ENCODE measurements around the gene ADAMTS2.

DNA sequence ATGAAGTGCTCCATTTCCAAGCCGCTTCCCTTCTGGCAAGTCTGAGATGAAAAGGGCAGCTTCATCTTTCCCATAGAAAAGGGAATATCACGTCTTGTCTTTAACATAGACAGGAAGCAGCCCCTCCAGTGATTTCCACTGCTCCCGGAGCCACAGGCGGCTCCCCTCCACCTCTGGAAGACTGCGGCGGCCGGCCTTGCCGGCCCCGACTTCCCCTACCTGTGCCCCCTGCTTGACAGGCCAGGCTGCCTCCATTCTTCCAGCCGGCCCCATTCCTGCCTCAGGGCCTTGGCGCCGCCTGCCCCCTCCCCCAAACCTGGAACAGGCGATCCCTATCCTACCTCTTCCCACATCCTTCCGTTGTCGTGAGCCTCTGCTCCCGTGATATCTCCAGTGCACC lies 143.3 kb downstream of the ADAMTS2 start:
- TF ChIP-seq, protein P1, sequence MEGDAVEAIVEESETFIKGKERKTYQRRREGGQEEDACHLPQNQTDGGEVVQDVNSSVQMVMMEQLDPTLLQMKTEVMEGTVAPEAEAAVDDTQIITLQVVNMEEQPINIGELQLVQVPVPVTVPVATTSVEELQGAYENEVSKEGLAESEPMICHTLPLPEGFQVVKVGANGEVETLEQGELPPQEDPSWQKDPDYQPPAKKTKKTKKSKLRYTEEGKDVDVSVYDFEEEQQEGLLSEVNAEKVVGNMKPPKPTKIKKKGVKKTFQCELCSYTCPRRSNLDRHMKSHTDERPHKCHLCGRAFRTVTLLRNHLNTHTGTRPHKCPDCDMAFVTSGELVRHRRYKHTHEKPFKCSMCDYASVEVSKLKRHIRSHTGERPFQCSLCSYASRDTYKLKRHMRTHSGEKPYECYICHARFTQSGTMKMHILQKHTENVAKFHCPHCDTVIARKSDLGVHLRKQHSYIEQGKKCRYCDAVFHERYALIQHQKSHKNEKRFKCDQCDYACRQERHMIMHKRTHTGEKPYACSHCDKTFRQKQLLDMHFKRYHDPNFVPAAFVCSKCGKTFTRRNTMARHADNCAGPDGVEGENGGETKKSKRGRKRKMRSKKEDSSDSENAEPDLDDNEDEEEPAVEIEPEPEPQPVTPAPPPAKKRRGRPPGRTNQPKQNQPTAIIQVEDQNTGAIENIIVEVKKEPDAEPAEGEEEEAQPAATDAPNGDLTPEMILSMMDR (IDR thresholded peaks at IDR 0.05 in 8 of 11, conservative IDR thresholded peaks at IDR 0.05 in 3 of 11) = no peak
- TF ChIP-seq POLR2A (IDR thresholded peaks at IDR 0.05) (no peak), POLR2AphosphoS5 (IDR thresholded peaks at IDR 0.05) (no peak)
